ENCODE measurements around the gene AMOT.

AMOT gene

GRCh38 chrX:112799425-112799824 lies 41.2 kb downstream of the AMOT start:
- DNase-seq = no peak

DNA sequence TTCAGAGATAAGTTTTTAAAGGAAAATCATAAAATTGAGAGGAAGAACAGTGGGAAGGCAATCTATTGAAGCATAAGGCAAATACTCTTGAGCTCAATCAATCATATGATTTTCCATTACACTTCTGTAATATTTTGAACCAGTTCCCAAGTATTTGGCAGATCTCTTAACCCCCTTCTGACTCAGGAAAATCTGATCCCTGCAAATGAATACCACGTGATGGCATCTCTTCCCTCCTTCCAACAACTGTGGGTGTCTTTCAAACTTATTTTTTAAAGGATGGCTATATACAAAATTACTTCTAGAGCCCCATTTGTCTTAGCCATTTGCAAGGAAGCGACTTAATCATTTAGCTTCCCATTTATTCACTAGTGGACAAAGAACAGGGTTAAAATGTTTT lies 41.9 kb downstream of the AMOT start:
- no peak for DNase-seq

GRCh38 chrX:112789931-112790330 lies 50.7 kb downstream of the AMOT start:
- no peak for DNase-seq

DNA sequence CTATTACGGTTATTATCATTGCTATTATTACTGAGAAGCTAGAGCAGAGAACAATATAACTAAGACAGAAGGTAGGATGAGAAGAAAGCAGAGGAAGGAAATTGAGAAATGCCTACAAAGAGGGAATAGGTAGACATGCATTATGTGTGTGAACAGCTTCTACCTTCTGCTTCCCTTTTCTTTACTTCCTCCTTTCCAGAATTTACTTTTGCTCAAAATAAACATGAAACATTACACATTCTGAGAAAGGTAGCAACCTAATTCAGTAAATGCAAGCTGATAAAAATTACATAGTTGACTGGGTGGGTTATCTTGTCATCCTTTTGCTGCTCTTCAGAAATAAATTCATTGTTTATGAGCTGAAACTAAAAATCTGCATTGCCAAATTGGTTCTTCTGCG lies 54.6 kb downstream of the AMOT start:
- DNase-seq = no peak

DNA sequence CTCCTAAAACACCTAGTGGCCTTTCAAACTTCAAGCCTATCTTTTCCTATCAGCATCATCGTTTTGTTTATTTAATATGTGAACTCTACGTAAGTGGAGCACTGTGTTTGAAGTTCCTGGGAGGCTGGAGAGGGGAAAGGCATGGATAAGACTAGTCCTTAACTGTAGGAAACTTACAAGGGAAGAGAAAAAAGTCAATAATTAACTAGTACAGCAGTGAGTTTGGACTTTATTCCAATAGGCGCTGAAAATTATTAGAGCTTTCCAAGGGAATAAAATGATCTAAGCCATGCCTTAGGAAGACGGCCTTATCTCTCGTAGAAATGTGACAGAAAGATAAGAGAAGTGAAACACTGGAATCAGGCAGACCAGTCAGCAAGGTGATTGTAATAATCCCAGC lies 55.3 kb downstream of the AMOT start:
- no peak for DNase-seq

DNA sequence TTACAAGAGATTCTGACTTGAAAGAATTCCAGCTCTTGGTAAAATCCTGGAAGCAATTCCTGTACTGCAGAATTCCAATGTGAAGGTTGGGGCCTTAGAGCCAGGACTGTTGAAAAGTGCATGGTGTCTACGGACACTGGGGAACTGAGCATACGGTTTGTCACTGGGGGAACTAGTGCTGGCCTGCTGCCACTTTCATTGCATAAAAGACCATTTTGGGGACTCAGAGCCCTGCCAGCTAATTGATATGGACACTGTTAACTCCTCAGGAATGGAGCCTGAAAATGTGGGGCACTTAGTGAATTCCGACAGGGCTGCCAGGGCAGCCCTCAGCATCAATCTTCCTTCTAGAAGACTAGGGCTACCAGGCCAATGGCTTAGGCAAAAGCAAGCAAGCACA lies 55.9 kb downstream of the AMOT start:
- DNase-seq = no peak

DNA sequence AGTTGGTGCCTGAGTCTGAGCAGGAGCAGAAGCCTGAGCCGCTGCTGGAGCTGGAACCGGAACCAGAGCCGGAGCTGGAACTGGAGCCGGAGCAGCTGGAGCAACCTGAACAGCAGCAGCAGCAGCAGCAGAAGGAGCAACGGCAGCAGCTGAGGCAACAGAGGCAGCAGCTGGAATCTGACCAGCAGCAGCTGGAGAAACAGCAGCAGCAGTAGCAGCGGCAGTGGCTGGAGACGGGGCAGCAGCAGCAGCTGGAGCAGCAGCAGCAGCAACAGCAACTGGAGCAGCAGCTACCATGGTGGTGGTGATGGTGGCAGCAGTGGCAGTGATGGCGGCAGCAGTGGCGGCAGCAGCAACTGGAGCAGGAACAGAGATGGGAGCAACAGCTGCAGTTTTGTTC lies 61.5 kb downstream of the AMOT start:
- DNase-seq = no peak

GRCh38 chrX:112774651-112775293 lies 65.9 kb downstream of the AMOT start:
- DNase-seq = no peak

- DNase-seq = no peak
Measured at GRCh38 chrX:112774142-112774541, 66.5 kb downstream of the AMOT start.

DNA sequence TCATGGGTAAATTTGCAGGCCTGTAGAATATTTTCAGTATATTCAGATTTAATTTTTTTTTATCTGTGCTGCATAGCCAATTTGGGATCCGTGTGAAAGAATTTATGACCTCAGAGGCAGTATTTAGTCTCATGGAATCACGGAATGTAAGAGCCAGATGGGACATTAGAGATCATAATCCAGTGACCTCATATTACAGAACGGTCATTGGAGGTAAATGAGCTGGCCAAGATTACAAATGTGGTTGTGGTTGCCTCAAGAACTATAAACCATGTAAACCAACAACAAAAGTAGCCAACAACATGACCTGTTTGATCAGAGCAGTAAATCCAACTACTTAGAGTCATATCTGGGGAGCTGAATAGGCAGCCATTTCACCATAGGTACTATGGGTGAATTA lies 71.6 kb downstream of the AMOT start:
- DNase-seq = no peak

DNA sequence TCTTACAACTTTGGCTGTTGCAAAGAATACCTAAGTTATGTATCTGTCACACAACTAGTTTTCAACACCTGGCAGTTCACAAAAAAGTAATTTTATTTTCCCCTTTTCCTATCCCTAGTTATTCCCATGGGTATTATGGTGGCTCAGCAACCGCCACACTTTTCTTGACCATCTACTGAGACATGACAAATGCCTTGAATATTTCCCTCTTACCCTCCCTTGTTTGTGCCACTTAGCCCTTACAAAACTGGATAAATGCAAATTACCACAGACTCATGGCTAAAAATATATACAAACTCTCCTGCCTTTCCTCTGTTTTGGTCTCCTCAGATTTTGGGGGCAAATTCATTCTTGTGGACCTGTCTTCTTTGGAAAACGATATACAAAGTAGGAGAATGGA lies 72.1 kb downstream of the AMOT start:
- no peak for DNase-seq

DNA sequence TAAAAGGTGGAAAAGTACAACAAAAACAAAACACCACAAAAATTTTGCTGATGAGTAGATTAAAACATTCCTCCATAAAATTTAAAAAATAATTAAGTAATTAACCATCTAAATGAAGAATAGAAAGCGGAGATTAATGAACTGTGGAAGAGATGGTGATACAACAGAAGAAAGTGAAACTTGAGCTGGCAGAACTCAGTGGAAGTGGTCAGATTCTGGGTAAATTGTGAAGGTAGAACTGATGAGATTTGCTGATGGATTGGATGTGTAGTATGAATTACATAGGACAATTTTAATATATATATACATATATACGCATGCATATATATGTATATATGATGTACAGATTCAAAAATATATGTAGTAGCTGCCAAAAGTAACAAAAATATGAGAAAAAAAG lies 73.9 kb downstream of the AMOT start:
- no peak for DNase-seq

GRCh38 chrX:112761242-112762207 lies 79.1 kb downstream of the AMOT start:
- no peak for DNase-seq

DNA sequence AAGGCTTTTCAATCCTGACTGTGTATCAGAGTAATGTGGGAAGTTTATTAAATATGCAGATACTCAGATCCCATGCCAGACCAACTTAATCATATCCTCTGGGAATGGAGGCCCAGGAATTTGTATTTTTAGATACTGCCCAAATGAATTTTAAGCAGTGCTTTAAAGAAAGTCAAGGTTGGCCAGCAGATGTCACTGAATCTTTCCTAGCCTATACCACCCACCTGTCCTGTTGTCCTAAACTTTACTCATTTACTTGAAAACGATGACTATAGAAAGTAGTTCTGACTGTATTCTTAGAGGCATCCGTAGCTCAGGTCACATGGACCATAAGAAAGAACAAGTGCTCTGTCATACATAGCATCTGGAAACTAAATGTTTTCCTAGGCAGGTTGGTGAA lies 79.9 kb downstream of the AMOT start:
- DNase-seq = no peak

DNA sequence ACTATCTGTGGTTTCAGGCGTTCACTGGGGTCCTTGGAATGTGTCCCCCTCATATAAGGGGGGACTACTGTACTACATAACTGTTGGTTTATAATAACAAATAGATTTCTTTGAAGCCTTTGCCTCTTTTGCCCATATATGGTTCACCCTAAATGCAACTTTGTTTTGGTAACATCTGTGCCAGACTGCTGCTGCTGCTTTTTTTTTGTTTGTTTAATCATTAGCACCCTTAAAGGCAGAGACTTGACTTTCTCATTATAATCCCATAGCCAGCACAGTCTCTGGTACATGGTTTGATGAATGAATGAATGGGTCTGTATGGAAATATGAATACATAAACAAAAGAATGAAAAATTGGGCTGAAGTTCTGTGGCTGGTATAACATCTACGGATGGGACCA lies 80.7 kb downstream of the AMOT start:
- DNase-seq = no peak

DNA sequence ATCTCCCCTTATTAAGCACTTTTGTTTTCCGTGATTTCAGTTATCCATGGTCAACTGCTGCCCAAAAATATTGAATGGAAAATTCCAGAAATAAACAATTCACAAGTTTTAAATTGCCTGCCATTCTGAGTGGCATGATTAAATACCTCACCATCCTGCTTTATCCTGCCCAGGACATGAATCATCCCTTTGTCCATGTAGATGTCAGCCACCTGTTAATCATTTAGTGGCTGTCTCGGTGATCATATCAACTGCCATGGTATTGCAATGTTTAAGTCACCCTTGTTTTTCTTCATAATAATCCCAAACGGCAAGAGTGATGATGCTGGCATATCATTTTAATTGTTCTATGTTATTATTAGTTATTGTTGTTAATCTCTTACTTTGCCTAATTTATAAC lies 81.1 kb downstream of the AMOT start:
- no peak for DNase-seq

GRCh38 chrX:112757946-112758345 lies 82.7 kb downstream of the AMOT start:
- DNase-seq = no peak

DNA sequence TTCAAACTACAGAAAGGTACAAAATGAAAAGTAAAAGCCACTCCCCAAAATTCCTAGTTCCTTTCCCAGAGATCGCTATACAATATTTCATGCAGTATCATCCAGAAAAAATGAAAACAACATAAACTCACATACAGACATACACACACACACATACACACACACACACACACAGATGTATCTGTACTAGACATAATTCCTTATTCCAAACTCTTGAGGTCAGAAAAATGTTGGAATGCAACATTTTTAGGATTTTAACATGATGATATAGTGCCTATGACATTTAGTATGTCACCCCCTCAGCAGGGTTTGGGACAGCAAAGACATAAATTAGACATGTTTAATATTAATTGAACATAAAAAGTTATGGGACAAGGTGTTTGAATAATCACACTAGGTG lies 87.5 kb downstream of the AMOT start:
- no peak for DNase-seq

GRCh38 chrX:112751076-112751475 lies 89.6 kb downstream of the AMOT start:
- no peak for DNase-seq

DNA sequence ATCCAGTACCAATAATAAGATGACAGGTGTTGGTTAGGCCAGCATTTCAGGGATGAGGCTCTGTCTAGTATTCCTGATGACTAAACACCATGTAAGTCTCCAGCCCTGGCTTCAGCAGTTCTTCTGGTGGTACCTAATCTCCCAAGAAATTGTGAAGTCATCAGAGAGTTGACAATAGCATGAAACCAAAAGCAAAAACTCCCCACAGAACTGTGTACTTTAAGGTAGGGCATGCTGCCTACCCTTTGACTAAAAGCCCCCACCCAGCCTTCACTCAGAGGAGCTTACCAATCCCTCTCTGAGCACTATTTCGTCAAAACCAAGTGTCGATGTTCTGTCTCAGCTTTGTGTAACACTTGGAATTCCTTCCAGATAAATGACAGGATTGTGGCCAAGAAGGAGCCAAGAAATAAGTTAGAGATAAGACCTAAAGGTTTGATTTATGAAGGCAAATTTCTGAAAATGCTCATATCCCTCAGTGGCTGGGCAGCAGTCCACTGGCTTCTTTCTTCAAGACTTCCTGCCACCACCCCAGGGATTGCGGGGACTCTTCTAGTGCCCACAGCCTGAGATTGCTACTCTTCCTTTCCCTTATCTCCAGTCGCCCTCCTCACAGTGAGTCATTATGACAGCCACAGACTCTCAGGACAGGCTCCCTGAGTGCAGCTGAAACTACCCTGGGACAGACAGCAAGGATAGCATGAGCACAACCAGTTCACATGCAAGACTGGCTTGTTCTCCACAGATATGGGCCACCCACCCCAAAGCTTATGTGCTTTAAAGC lies 93.6 kb downstream of the AMOT start:
- no peak for DNase-seq

GRCh38 chrX:112738347-112739033 lies 102.1 kb downstream of the AMOT start:
- DNase-seq = no peak

DNA sequence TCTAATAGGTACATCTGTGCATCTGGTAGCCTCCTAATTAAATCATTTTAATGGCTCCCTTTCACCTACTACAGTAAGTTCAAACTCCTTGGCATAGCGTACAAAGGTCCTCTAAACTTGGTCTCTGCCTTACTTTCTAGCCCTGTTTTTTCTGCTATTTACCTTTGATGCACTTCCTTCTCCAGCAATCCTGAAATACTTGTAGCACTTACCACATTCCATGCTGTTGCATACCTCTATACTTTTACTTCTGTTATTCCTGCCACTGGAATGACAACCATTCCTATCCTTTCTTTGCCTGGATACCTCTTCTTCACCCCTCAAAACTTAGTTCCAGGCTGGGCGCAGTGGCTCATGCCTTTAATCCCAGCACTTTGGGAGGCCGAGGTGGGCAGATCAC lies 104.3 kb downstream of the AMOT start:
- no peak for DNase-seq

GRCh38 chrX:112735147-112735546 lies 105.5 kb downstream of the AMOT start:
- no peak for DNase-seq

Data from activated CD8-positive, alpha-beta memory T cell treated with anti-CD3 and anti-CD28 coated beads for 24 hours (primary cell).